Activated B cell treated with CpG ODN at 0.5 μM for 24 hours (primary cell): ENCODE measurements around the gene GTF3C1. TPM values are rescaled to one million over a fixed set of nuclear protein-coding genes. Genes with fewer than 3 reads are reported as not detected.

Source experiments
- ATAC-seq: fragments of 200-7000 bp; cut with Tn5 transposase; one replicate; pipeline ENCODE4 v1.10.0; 2021; ENCODE audit warnings: low read depth, mild to moderate bottlenecking, moderate library complexity
- CTCF ChIA-PET: fragments of 350-600 bp; sonication (Branson Sonifier 250); formaldehyde crosslinking; loops from one replicate; lab custom pipeline; 2021; ENCODE audit warnings: antibody characterized with exemption; lab: Charles Lee
- POLR2A ChIA-PET: fragments of 350-600 bp; sonication (Branson Sonifier 250); formaldehyde crosslinking; loops from one replicate; lab custom pipeline; 2021; ENCODE audit warnings: antibody characterized with exemption; lab: Charles Lee
- DNase-seq: peaks from one replicate; pipeline ENCODE4 v3.0.0; 2022
- H3K27ac Mint-ChIP-seq: one replicate; pipeline ENCODE4 v1.8.0; 2020; ENCODE audit warnings: mixed read lengths
- H3K27me3 Mint-ChIP-seq: one replicate; pipeline ENCODE4 v1.8.0; 2021; ENCODE audit warnings: mixed read lengths
- H3K36me3 Mint-ChIP-seq: one replicate; pipeline ENCODE4 v1.8.0; 2021; ENCODE audit warnings: low read depth, mixed read lengths
- H3K4me1 Mint-ChIP-seq: one replicate; pipeline ENCODE4 v1.8.0; 2021; ENCODE audit warnings: mixed read lengths
- H3K4me3 Mint-ChIP-seq: one replicate; pipeline ENCODE4 v1.8.0; 2020; ENCODE audit warnings: mild to moderate bottlenecking, mixed read lengths
- H3K9me3 Mint-ChIP-seq: one replicate; pipeline ENCODE4 v1.8.0; 2020; ENCODE audit warnings: mixed read lengths
- intact Hi-C: fragments of 100-400 bp; cut with micrococcal nuclease; formaldehyde crosslinking; loops from one replicate; pipeline ENCODE4 v1.15.1; 2024
- total RNA-seq: library from RNA; stranded (reverse); gene quantifications from 2 replicates; pipeline ENCODE4 v1.2.3, GENCODE V29; 2022
- TF ChIP-seq, protein P1 (sequence below): fragments of 200-600 bp; IDR thresholded peaks from one replicate; pipeline ENCODE4 v1.8.0; 2022; ENCODE audit warnings: antibody characterized with exemption, mild to moderate bottlenecking

GTF3C1 gene
- total RNA-seq, 1 donor from 2014 or later = 52.3 TPM

DNA sequence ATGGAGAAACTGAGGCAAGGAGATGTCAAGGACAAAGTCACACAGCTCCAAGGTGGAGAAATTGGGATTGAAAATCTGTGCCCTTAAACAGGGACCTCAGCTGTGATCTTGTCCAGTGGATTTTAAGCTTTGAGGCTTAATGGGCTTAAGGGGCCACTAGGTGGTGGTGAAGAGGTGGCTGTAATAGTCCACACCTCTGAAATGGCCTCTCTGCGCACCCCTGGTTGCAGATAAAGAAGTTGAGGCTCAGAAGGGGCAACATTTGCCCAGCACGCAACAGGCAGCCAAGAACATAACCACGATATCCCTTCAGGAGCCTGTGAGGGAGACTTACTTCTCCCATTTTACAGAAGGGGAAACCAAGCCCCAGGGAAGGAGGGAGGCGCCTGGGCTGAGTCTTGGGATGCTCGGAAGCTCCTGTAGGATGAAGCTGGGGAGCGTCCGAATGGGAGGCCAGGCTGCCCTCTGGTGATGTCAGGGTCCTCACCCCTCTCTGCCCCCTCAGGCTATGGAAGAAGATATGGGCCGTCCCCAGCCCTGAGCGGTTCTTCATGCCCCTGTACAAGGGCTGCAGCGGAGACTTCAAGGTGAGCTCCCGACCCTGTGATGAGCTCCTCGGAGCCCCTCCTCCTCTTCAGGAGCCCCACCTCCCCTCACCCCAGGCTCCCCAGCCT, 104.1 kb downstream of the GTF3C1 start:
- no peak for ATAC-seq
- TF ChIP-seq, protein P1, sequence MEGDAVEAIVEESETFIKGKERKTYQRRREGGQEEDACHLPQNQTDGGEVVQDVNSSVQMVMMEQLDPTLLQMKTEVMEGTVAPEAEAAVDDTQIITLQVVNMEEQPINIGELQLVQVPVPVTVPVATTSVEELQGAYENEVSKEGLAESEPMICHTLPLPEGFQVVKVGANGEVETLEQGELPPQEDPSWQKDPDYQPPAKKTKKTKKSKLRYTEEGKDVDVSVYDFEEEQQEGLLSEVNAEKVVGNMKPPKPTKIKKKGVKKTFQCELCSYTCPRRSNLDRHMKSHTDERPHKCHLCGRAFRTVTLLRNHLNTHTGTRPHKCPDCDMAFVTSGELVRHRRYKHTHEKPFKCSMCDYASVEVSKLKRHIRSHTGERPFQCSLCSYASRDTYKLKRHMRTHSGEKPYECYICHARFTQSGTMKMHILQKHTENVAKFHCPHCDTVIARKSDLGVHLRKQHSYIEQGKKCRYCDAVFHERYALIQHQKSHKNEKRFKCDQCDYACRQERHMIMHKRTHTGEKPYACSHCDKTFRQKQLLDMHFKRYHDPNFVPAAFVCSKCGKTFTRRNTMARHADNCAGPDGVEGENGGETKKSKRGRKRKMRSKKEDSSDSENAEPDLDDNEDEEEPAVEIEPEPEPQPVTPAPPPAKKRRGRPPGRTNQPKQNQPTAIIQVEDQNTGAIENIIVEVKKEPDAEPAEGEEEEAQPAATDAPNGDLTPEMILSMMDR = no peak
- Mint-ChIP-seq H3K9me3 (no peaks in the 10 kb centered on the region), H3K4me3 (no peak overlapping the region), H3K27ac (peak overlapping the region; percentile 12), H3K27me3 (no peaks in the 10 kb centered on the region), H3K4me1 (peaks cover 60% of the 10 kb centered on the region), H3K36me3 (peaks cover 95% of the 10 kb centered on the region)
- intact Hi-C loops = no loop called here
- ChIA-PET POLR2A (interaction anchor here (0.7 to 15.9 kb wide), 9 partner anchors 8 to 212 kb away, joined by 3 to 464 read pairs (median 9); partner anchors contain the start of gene IL21R), CTCF (interaction anchor here (0.9 to 1.4 kb wide), 2 partner anchors 19 to 45 kb away, joined by 3 read pairs; no protein-coding TSS in a partner anchor)
- no peak for DNase-seq

DNA sequence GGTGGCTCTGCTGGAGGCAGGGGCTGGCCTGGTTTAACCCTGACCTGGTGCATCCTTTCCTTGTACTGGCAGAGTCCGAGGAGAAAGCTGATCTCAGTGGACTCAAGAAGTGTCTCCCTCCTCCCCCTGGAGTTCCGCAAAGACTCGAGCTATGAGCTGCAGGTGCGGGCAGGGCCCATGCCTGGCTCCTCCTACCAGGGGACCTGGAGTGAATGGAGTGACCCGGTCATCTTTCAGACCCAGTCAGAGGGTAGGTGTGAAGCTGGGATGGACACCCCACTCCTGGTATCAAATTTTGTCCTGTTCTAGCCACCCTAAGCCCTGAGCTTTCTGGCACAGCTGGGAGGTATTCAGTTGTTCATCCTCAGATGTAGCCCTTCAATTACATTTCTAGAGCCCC, 105.2 kb downstream of the GTF3C1 start:
- Mint-ChIP-seq H3K27me3 (no peaks in the 10 kb centered on the region), H3K4me3 (no peak overlapping the region), H3K4me1 (peaks cover 49% of the 10 kb centered on the region), H3K27ac (no peak overlapping the region), H3K9me3 (no peaks in the 10 kb centered on the region), H3K36me3 (peaks cover 96% of the 10 kb centered on the region)
- ATAC-seq (no peak), DNase-seq (peak; percentile 13)
- TF ChIP-seq, protein P1 = no peak
- intact Hi-C loops = no loop called here
- CTCF ChIA-PET = interaction anchor here (1.4 kb wide), 1 partner anchor 44 kb away, joined by 3 read pairs; no protein-coding TSS in a partner anchor
- POLR2A ChIA-PET = interaction anchor here (1.1 to 15.9 kb wide), 4 partner anchors 13 to 77 kb away, joined by 3 to 464 read pairs (median 16); partner anchors contain the start of gene IL21R

DNA sequence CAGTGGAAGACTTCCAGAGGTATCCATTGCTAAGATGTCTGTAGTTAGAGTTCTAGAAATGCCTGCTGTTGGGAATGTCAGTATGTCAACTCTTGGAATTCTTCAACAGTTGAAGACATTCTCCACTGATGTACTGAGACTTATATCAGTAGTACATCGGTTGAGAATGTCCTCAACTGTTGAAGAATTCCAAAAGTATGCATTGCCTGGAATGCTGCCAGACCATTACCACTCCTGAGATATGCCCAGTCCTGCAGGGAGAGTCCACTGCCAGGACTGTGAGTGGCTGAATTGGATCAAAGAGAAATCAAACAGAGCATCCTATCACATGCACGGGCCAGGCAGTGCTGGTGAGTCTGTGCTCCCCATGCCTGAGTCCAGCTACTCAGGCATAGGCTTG, 105.7 kb downstream of the GTF3C1 start:
- CTCF ChIA-PET = interaction anchor here (1.4 kb wide), 1 partner anchor 44 kb away, joined by 3 read pairs; no protein-coding TSS in a partner anchor
- H3K4me1 Mint-ChIP-seq = peaks cover 44% of the 10 kb centered on the region
- H3K4me3 Mint-ChIP-seq = no peak overlapping the region
- no peaks in the 10 kb centered on the region for H3K9me3 Mint-ChIP-seq
- no peak for ATAC-seq
- H3K27ac Mint-ChIP-seq = no peak overlapping the region
- H3K27me3 Mint-ChIP-seq = no peaks in the 10 kb centered on the region
- intact Hi-C loops = no loop called here
- H3K36me3 Mint-ChIP-seq = peaks cover 96% of the 10 kb centered on the region
- TF ChIP-seq, protein P1 = no peak
- POLR2A ChIA-PET = interaction anchor here (1.5 to 15.9 kb wide), 3 partner anchors 13 to 42 kb away, joined by 6 to 464 read pairs (median 26); partner anchors contain the start of gene IL21R
- no peak for DNase-seq

DNA sequence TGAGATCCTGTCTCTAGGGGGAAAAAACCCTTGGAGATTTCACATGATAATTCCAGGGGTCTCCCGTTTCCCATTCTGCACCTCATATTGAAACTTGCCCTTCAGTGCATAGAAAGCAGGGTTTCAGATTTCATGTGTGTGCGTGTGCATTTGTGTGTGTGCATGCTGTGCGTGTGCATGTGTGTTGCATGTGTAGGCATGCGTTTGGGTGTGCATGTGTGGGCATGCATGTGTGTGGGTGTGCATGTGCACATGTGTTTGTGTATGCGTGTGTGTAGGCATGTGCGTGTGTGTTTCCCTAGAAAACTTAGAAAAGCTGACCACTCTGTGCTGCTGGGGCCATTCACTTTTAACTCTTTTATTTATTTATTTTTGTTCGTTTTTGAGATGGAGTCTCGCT, 107.7 kb downstream of the GTF3C1 start:
- Mint-ChIP-seq H3K4me1 (peaks cover 28% of the 10 kb centered on the region), H3K36me3 (peaks cover 97% of the 10 kb centered on the region), H3K9me3 (no peaks in the 10 kb centered on the region), H3K27ac (no peak overlapping the region), H3K27me3 (no peaks in the 10 kb centered on the region), H3K4me3 (no peak overlapping the region)
- TF ChIP-seq, protein P1 = no peak
- ATAC-seq (no peak), DNase-seq (no peak)
- ChIA-PET POLR2A (interaction anchor here (0.6 to 2.7 kb wide), 2 partner anchors 8 to 37 kb away, joined by 4 to 24 read pairs; no protein-coding TSS in a partner anchor), CTCF (no interaction called here)
- intact Hi-C loops = no loop called here

DNA sequence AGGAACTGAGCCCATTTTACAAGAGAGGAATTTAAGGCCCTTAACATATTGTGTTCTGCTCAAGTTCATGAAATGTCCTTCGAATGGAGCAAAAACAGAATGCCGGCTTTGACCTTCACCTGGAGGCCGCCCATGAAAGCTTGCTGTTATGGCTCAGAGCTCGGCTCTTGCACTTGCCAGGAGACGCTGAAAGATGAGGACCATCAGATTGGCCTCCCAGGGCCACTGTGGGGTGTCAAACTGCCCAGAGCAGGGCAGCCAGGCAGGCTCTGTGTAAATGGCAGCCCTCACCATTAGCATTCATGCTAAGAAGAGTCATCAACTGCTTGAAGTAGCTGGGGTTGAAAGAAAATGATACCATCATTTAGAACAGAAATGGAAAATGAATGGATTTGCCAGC, 108.4 kb downstream of the GTF3C1 start:
- DNase-seq = peak; percentile 9

More for the DNA sequence above, 108.4 kb downstream of the GTF3C1 start:
- CTCF ChIA-PET = interaction anchor here (1.2 kb wide), 1 partner anchor 212 kb away, joined by 4 read pairs; no protein-coding TSS in a partner anchor
- TF ChIP-seq, protein P1 = no peak
- Mint-ChIP-seq H3K9me3 (no peaks in the 10 kb centered on the region), H3K27me3 (no peaks in the 10 kb centered on the region), H3K27ac (peak overlapping the region; percentile 24), H3K4me1 (peaks cover 21% of the 10 kb centered on the region), H3K4me3 (no peak overlapping the region), H3K36me3 (peaks cover 98% of the 10 kb centered on the region)
- intact Hi-C loops = no loop called here
- POLR2A ChIA-PET = interaction anchor here (0.6 to 2.7 kb wide), 6 partner anchors 8 to 213 kb away, joined by 3 to 24 read pairs (median 4); no protein-coding TSS in a partner anchor
- ATAC-seq = no peak
